Measurements from ENCODE around the gene RNF115. TPM values are rescaled to one million over a fixed set of nuclear protein-coding genes. Genes with fewer than 3 reads are reported as not detected.

RNF115 gene
- total and polyA plus RNA-seq, 2 of the 13 experiments (the other 11 are each of a cell fraction or from before 2014, with no cell fraction given): 6.0 to 10.1 TPM

GRCh38 chr1:145750426-145750825, 73.5 kb downstream of the RNF115 start:
- FAIRE-seq (no peak), ATAC-seq (no peak), DNase-seq (ENCODE audit: low spot score) (no peak)
- Histone ChIP-seq H3K27ac (ENCODE audit: extremely low read length, insufficient read depth, low read length) (no peak overlapping the region), H3K9me3 (ENCODE audit: low read length) (no peaks in the 10 kb centered on the region), H3K36me3 (replicated peaks in 1 of 2; ENCODE audit: control insufficient read depth in 1 of 2, insufficient read depth in 2 of 2, low read length in 2 of 2) (peaks cover 9 to 57% of the 10 kb centered on the region in 2 experiments), H2AFZ (ENCODE audit: low read length) (no peak overlapping the region), H3K4me1 (ENCODE audit: insufficient read depth, low read length) (no peaks in the 10 kb centered on the region), H4K20me1 (ENCODE audit: insufficient read depth, low read length) (no peaks in the 10 kb centered on the region), H3K4me2 (ENCODE audit: low read depth, low read length) (no peak overlapping the region), H3K9ac (ENCODE audit: insufficient read depth, low read depth, low read length) (no peak overlapping the region), H3K27me3 (ENCODE audit: control insufficient read depth in 1 of 2, insufficient read depth in 2 of 2, low read length in 2 of 2) (no peaks in the 10 kb centered on the region), H3K79me2 (ENCODE audit: insufficient read depth, low read length) (no peaks in the 10 kb centered on the region), H3K4me3 (replicated peaks in 1 of 3; ENCODE audit: insufficient read depth in 1 of 3, low read depth in 2 of 3, low read length in 3 of 3) (no peak overlapping the region)
- intact Hi-C loops (cut with micrococcal nuclease; ENCODE audit: unreplicated experiment): no loop called here
- 93% methylated on average over 5 of the region's 5 CpGs for WGBS (ENCODE audit: low lambda C conversion rate)
- BruUV-seq (replicated peaks): no TSS peak
- TF ChIP-seq REPIN1 (CRISPR knock-in tag; IDR thresholded peaks at IDR 0.05; ENCODE audit: borderline replicate concordance, low read depth) (no peak), HOMEZ (CRISPR knock-in tag; IDR thresholded peaks at IDR 0.05; ENCODE audit: low read depth) (no peak), ZNF276 (CRISPR knock-in tag; IDR thresholded peaks at IDR 0.05; ENCODE audit: low read depth) (no peak), ZNF501 (CRISPR knock-in tag; IDR thresholded peaks at IDR 0.05) (no peak), ZNF670 (CRISPR knock-in tag; IDR thresholded peaks at IDR 0.05; ENCODE audit: borderline replicate concordance) (no peak), SIN3A (IDR thresholded peaks at IDR 0.05; ENCODE audit: borderline replicate concordance, low read depth, low read length) (no peak), MED1 (CRISPR knock-in tag; IDR thresholded peaks at IDR 0.05) (no peak), ZNF274 (CRISPR knock-in tag; IDR thresholded peaks at IDR 0.05) (no peak), FOXO1 (CRISPR knock-in tag; IDR thresholded peaks at IDR 0.05) (no peak), HMGXB4 (CRISPR knock-in tag; IDR thresholded peaks at IDR 0.05; ENCODE audit: borderline replicate concordance in 1 of 2, low read depth in 1 of 2) (no peak), KDM3A (CRISPR knock-in tag; IDR thresholded peaks at IDR 0.05; ENCODE audit: low read depth) (no peak), SNRNP70 (IDR thresholded peaks at IDR 0.05; ENCODE audit: low read depth, low read length) (no peak)
- in situ Hi-C loops (cut with HindIII; ENCODE audit: extremely low pct_ligation_motif_present, low pct_unique_long_range_greater_than_20kb): no loop called here
- ChIA-PET CTCF (ENCODE audit: low intra/inter-chr PET ratio, low total read pairs) (no interaction called here), POLR2A (no interaction called here)

Measured in HepG2 (cell line).